Measurements from ENCODE around the gene ATF7IP2. TPM values are rescaled to one million over a fixed set of nuclear protein-coding genes. Genes with fewer than 3 reads are reported as not detected.

Gene ATF7IP2, protein sequence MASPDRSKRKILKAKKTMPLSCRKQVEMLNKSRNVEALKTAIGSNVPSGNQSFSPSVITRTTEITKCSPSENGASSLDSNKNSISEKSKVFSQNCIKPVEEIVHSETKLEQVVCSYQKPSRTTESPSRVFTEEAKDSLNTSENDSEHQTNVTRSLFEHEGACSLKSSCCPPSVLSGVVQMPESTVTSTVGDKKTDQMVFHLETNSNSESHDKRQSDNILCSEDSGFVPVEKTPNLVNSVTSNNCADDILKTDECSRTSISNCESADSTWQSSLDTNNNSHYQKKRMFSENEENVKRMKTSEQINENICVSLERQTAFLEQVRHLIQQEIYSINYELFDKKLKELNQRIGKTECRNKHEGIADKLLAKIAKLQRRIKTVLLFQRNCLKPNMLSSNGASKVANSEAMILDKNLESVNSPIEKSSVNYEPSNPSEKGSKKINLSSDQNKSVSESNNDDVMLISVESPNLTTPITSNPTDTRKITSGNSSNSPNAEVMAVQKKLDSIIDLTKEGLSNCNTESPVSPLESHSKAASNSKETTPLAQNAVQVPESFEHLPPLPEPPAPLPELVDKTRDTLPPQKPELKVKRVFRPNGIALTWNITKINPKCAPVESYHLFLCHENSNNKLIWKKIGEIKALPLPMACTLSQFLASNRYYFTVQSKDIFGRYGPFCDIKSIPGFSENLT
- 6.3 to 12.4 TPM (median 10.2 TPM) in 5 replicates for total RNA-seq (2022; extraction: Qiagen RNA extraction; ENCODE audit: low read depth)

GRCh38 chr16:10385725-10386516 lies at the start of gene ATF7IP2:
TSS of gene ATF7IP2 (plus strand) at chr16:10386061. CDS start at chr16:10430621, 44,560 bp downstream.

Other genes starting within 250 kb of the ATF7IP2 start
- gene GRIN2A, start 203.6 kb upstream of the ATF7IP2 start, total RNA-seq (2022; extraction: Qiagen RNA extraction; ENCODE audit: low read depth), result 0.14 to 0.31 TPM in 2 of 5 replicates, not detected in the others
- gene EMP2, start 194.5 kb downstream of the ATF7IP2 start, total RNA-seq (2022; extraction: Qiagen RNA extraction; ENCODE audit: low read depth), result 21.1 to 33.5 TPM (median 29.5 TPM) in 5 replicates

Data from A549 treated with ZK216348 at 1 μM for 4 hours (cell line).